ENCODE results near the gene ARHGEF28. TPM values are rescaled to one million over a fixed set of nuclear protein-coding genes. Genes with fewer than 3 reads are reported as not detected.

The ARHGEF28 gene
- total and polyA plus RNA-seq, 10 of the 15 experiments (the other 5 are each of a cell fraction or from before 2014, with no cell fraction given): 0.10 to 0.72 (median 0.22) TPM; not detected in 2

DNA sequence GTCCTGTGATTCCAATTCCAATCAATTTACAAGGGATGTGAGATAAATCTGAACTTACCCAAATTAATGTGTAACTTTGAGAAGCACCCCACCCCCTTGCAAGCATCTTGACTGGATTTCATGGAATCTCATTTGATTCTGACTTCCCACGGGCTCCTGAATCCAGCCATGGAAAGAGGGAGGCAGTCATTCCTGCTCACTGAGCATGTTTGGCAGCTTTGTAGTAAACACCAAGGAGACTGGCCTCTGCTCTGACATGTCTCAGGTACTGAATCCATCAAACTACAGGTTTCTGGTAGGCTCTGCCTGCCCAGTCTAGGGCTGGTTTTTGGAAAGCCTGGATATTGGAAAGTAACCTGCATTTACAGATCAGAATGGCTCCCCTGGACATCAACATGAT, 357.6 kb downstream of the ARHGEF28 start:
- no peaks in the 10 kb centered on the region for H3K36me3 ChIP-seq (ENCODE audit: control insufficient read depth in 2 of 2, insufficient read depth in 2 of 2, low read length in 1 of 2)
- 0% methylated on average over 1 of the region's 1 CpG for WGBS (ENCODE audit: insufficient coverage, insufficient replicate concordance, low lambda C conversion rate, missing lambda C conversion rate)

More for the DNA sequence above, 357.6 kb downstream of the ARHGEF28 start:
- Histone ChIP-seq H3K27me3 (replicated peaks in 1 of 2; ENCODE audit: control insufficient read depth in 2 of 2, insufficient read depth in 2 of 2, low read length in 1 of 2) (no peaks in the 10 kb centered on the region; a peak in 1 of 4 replicates), H2AFZ (ENCODE audit: control insufficient read depth, low read depth, low read length) (no peak overlapping the region), H3K9ac (ENCODE audit: control insufficient read depth, insufficient read depth, low read length) (no peak overlapping the region), H3K27ac (ENCODE audit: control insufficient read depth, insufficient read depth) (no peak overlapping the region), H3K9me3 (replicated peaks; ENCODE audit: control insufficient read depth, insufficient read depth, low read length) (no peaks in the 10 kb centered on the region), H4K20me1 (ENCODE audit: control insufficient read depth, insufficient read depth) (no peaks in the 10 kb centered on the region), H3K4me1 (ENCODE audit: control insufficient read depth, insufficient read depth, low read length) (no peaks in the 10 kb centered on the region), H3K4me3 (no peak overlapping the region), H3K79me2 (ENCODE audit: control insufficient read depth, insufficient read depth, low read length) (no peaks in the 10 kb centered on the region), H3K4me2 (ENCODE audit: control insufficient read depth, insufficient read depth) (no peak overlapping the region)
- POLR2A ChIA-PET: no interaction called here
- RAD21 ChIA-PET (ENCODE audit: unreplicated experiment): no interaction called here
- in situ Hi-C loops (cut with MboI): no loop called here
- DNase-seq (ENCODE audit: low read depth, low spot score) (no peak), FAIRE-seq (no peak), ATAC-seq (no peak)
- intact Hi-C loops (cut with micrococcal nuclease; ENCODE audit: unreplicated experiment): no loop called here
- no TSS peak for BruUV-seq (replicated peaks)
- SMC1A ChIA-PET (ENCODE audit: uncharacterized antibody, unreplicated experiment): no interaction called here
- CTCF ChIA-PET: interaction anchor here (1.1 kb wide), 1 partner anchor 13 kb away, joined by 3 read pairs; no protein-coding TSS in a partner anchor
- no peak for TF ChIP-seq NRF1 (conservative IDR thresholded peaks at IDR 0.05; ENCODE audit: low read depth, low read length)
- no peak for TF ChIP-seq ZBED1 (IDR thresholded peaks at IDR 0.05; ENCODE audit: borderline replicate concordance)
- TF ChIP-seq CEBPB (IDR thresholded peaks at IDR 0.05; ENCODE audit: borderline replicate concordance in 1 of 2, low read depth in 2 of 2, low read length in 2 of 2): no peak
- TF ChIP-seq, protein P1, sequence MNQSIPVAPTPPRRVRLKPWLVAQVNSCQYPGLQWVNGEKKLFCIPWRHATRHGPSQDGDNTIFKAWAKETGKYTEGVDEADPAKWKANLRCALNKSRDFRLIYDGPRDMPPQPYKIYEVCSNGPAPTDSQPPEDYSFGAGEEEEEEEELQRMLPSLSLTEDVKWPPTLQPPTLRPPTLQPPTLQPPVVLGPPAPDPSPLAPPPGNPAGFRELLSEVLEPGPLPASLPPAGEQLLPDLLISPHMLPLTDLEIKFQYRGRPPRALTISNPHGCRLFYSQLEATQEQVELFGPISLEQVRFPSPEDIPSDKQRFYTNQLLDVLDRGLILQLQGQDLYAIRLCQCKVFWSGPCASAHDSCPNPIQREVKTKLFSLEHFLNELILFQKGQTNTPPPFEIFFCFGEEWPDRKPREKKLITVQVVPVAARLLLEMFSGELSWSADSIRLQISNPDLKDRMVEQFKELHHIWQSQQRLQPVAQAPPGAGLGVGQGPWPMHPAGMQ (IDR thresholded peaks at IDR 0.05; ENCODE audit: borderline replicate concordance): no peak
- TF ChIP-seq, protein P2, sequence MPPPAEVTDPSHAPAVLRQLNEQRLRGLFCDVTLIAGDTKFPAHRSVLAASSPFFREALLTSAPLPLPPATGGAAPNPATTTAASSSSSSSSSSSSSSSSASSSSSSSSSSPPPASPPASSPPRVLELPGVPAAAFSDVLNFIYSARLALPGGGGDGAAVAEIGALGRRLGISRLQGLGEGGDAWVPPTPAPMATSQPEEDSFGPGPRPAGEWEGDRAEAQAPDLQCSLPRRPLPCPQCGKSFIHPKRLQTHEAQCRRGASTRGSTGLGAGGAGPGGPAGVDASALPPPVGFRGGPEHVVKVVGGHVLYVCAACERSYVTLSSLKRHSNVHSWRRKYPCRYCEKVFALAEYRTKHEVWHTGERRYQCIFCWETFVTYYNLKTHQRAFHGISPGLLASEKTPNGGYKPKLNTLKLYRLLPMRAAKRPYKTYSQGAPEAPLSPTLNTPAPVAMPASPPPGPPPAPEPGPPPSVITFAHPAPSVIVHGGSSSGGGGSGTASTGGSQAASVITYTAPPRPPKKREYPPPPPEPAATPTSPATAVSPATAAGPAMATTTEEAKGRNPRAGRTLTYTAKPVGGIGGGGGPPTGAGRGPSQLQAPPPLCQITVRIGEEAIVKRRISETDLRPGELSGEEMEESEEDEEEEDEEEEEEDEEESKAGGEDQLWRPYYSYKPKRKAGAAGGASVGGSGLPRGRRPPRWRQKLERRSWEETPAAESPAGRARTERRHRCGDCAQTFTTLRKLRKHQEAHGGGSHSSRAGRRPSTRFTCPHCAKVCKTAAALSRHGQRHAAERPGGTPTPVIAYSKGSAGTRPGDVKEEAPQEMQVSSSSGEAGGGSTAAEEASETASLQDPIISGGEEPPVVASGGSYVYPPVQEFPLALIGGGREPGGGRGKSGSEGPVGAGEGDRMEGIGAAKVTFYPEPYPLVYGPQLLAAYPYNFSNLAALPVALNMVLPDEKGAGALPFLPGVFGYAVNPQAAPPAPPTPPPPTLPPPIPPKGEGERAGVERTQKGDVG (CRISPR knock-in tag; IDR thresholded peaks at IDR 0.05): no peak
- TF ChIP-seq POLR2AphosphoS2 (IDR thresholded peaks at IDR 0.05; ENCODE audit: low read depth, low read length): no peak
- TF ChIP-seq, protein P3, sequence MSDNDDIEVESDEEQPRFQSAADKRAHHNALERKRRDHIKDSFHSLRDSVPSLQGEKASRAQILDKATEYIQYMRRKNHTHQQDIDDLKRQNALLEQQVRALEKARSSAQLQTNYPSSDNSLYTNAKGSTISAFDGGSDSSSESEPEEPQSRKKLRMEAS (IDR thresholded peaks at IDR 0.05; ENCODE audit: low read depth, low read length): no peak
- no peak for TF ChIP-seq KDM1A (IDR thresholded peaks at IDR 0.05; ENCODE audit: borderline replicate concordance)
- TF ChIP-seq SPI1 (IDR thresholded peaks at IDR 0.05; ENCODE audit: borderline replicate concordance, insufficient read depth, low read depth, low read length): no peak
- no peak for TF ChIP-seq STAT1 (conservative IDR thresholded peaks at IDR 0.05)
- no peak for TF ChIP-seq BCL11A (IDR thresholded peaks at IDR 0.05; ENCODE audit: low read depth, low read length)
- no peak for TF ChIP-seq SREBF1 (IDR thresholded peaks at IDR 0.05; ENCODE audit: low read length)
- TF ChIP-seq, protein P4, sequence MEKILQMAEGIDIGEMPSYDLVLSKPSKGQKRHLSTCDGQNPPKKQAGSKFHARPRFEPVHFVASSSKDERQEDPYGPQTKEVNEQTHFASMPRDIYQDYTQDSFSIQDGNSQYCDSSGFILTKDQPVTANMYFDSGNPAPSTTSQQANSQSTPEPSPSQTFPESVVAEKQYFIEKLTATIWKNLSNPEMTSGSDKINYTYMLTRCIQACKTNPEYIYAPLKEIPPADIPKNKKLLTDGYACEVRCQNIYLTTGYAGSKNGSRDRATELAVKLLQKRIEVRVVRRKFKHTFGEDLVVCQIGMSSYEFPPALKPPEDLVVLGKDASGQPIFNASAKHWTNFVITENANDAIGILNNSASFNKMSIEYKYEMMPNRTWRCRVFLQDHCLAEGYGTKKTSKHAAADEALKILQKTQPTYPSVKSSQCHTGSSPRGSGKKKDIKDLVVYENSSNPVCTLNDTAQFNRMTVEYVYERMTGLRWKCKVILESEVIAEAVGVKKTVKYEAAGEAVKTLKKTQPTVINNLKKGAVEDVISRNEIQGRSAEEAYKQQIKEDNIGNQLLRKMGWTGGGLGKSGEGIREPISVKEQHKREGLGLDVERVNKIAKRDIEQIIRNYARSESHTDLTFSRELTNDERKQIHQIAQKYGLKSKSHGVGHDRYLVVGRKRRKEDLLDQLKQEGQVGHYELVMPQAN (conservative IDR thresholded peaks at IDR 0.05): no peak
- no peak for TF ChIP-seq ETV6 (conservative IDR thresholded peaks at IDR 0.05 in 1 of 2, IDR thresholded peaks at IDR 0.05 in 1 of 2; ENCODE audit: borderline replicate concordance in 1 of 2, low read depth in 1 of 2)
- TF ChIP-seq TCF12 (IDR thresholded peaks at IDR 0.05; ENCODE audit: low read depth, low read length): no peak
- TF ChIP-seq NBN (IDR thresholded peaks at IDR 0.05): no peak
- no peak for TF ChIP-seq JUNB (IDR thresholded peaks at IDR 0.05)
- no peak for TF ChIP-seq RELA (IDR thresholded peaks at IDR 0.05; ENCODE audit: borderline replicate concordance, partially characterized antibody)

All from GM12878 (cell line).